PC-9 (cell line): ENCODE data around the gene AIRE.

ENCODE experiments used
- CTCF ChIP-seq: fragments of 200-600 bp; sonication (generic); conservative IDR thresholded peaks from 2 replicates; pipeline ENCODE4 v1.6.1; 2017; ENCODE audit warnings: mixed run types, antibody characterized with exemption, mild to moderate bottlenecking, moderate library complexity
- EZH2 ChIP-seq: fragments of 200-600 bp; sonication (generic); IDR thresholded peaks from 2 replicates; pipeline ENCODE4 v1.8.0; 2017; ENCODE audit warnings: antibody characterized with exemption, low read depth

GRCh38 chr21:44329086-44329889 is 43.6 kb downstream of the AIRE start:
- TF ChIP-seq CTCF (no peak), EZH2 (no peak)
